GM12892 (cell line): Measurements from ENCODE around the gene KLRC4.
"Not testable (repeated sequence)": the region's sequence is repeated elsewhere in the genome, so short reads cannot be mapped to it uniquely, and the experiment has no call there.

Source experiments
- DNase-seq: peaks from one replicate; pipeline ENCODE4 v3.0.0; 2011; ENCODE audit not compliant: insufficient read length
- FAIRE-seq: peaks from 2 replicates; lab custom pipeline; 2011; peaks lifted over from hg19 to GRCh38; lab: Jason Lieb, UNC
- POLR2A ChIP-seq: IDR thresholded peaks from 2 replicates; pipeline ENCODE4 v1.6.1; 2011; ENCODE audit warnings: low read depth, low read length, control low read depth
- POLR2AphosphoS5 ChIP-seq: IDR thresholded peaks from 2 replicates; pipeline ENCODE4 v1.6.1; 2011; ENCODE audit warnings: low read depth, low read length, control low read depth
- TAF1 ChIP-seq: IDR thresholded peaks from 2 replicates; pipeline ENCODE4 v1.6.1; 2011; ENCODE audit warnings: low read depth, mild to moderate bottlenecking, control low read depth, low read length, borderline replicate concordance

KLRC4 gene

GRCh38 chr12:10369557-10370415 lies 39.8 kb downstream of the KLRC4 start:
- no peak for DNase-seq
- no peak for TF ChIP-seq TAF1
- TF ChIP-seq POLR2A, result no peak
- no peak for TF ChIP-seq POLR2AphosphoS5
- FAIRE-seq, result no peak

- TF ChIP-seq POLR2A (no peak), POLR2AphosphoS5 (no peak), TAF1 (no peak)
- DNase-seq, result no peak
- no peak for FAIRE-seq
Observed at GRCh38 chr12:10368206-10369171, 41.1 kb downstream of the KLRC4 start.

- FAIRE-seq, DNase-seq: not testable (repeated sequence)
Observed at GRCh38 chr12:10367714-10368113, 41.8 kb downstream of the KLRC4 start.

- FAIRE-seq (no peak), DNase-seq (no peak)
- TF ChIP-seq TAF1, result no peak
- no peak for TF ChIP-seq POLR2A
- TF ChIP-seq POLR2AphosphoS5, result no peak
Observed at GRCh38 chr12:10366875-10367274, 42.7 kb downstream of the KLRC4 start.

- TF ChIP-seq POLR2AphosphoS5 (no peak), POLR2A (no peak), TAF1 (no peak)
- DNase-seq (no peak), FAIRE-seq (no peak)
Observed at GRCh38 chr12:10365696-10366405, 43.7 kb downstream of the KLRC4 start.

- TF ChIP-seq POLR2AphosphoS5 (no peak), POLR2A (no peak), TAF1 (no peak)
- DNase-seq (peak; percentile 27), FAIRE-seq (peak; percentile 84)
Observed at GRCh38 chr12:10364815-10365622, 44.5 kb downstream of the KLRC4 start.

GRCh38 chr12:10363914-10364814 lies 45.4 kb downstream of the KLRC4 start:
- TF ChIP-seq POLR2A, result no peak; the same call in 1 of the 2 replicates
- peak; percentile 40; the same call in 1 of the 2 replicates for TF ChIP-seq POLR2AphosphoS5
- FAIRE-seq (peak; percentile 77), DNase-seq (peak; percentile 35)

GRCh38 chr12:10363658-10363913 lies 46.0 kb downstream of the KLRC4 start:
- no peak for FAIRE-seq
- DNase-seq, result no peak
- TF ChIP-seq POLR2A (no peak), POLR2AphosphoS5 (no peak), TAF1 (no peak)

GRCh38 chr12:10362828-10363657 lies 46.5 kb downstream of the KLRC4 start:
- no peak for DNase-seq
- no peak for TF ChIP-seq POLR2A
- TF ChIP-seq TAF1, result no peak
- no peak for TF ChIP-seq POLR2AphosphoS5
- FAIRE-seq, result no peak
